Endothelial cell of umbilical vein (primary cell): ENCODE data around the gene ATRNL1. TPM values are rescaled to one million over a fixed set of nuclear protein-coding genes. Genes with fewer than 3 reads are reported as not detected.

Experiments used
- BruUV-seq: library from RNA; stranded (reverse); fragments of 400-500 nt; replicated peaks from 2 replicates; lab custom pipeline; 2021; lab: Mats Ljungman, UMichigan
- CTCF ChIA-PET: fragments of 300-600, 350-600 bp; sonication (Branson Sonifier 250); formaldehyde crosslinking; loops from one replicate; lab custom pipeline; 2021; ENCODE audit warnings: antibody characterized with exemption, inconsistent platforms; lab: Charles Lee
- POLR2A ChIA-PET: fragments of 300-600, 350-600 bp; sonication (Branson Sonifier 250); formaldehyde crosslinking; loops from one replicate; lab custom pipeline; 2021; ENCODE audit warnings: antibody characterized with exemption, inconsistent platforms; lab: Charles Lee
- DNase-seq: peaks from one replicate; pipeline ENCODE4 v3.0.0-alpha.2; 2011; ENCODE audit warnings: low read depth, low spot score
- FAIRE-seq: peaks from 2 replicates; lab custom pipeline; 2011; peaks lifted over from hg19 to GRCh38; lab: Jason Lieb, UNC
- H2AFZ ChIP-seq: 2 replicates; pipeline ENCODE4 v1.6.0; 2012; ENCODE audit warnings: low read depth, low read length, control low read depth, inconsistent platforms
- H3K27ac ChIP-seq: 2 replicates; pipeline ENCODE4 v1.5.1; 2011; ENCODE audit warnings: low read depth, mild to moderate bottlenecking, control low read depth, low read length, moderate library complexity; ENCODE audit not compliant: insufficient read depth
- H3K27me3 ChIP-seq, 2 experiments: 2 replicates each; pipeline versions ENCODE4 v1.6.0 to v1.6.1; 2011; ENCODE audit warnings: low read length in 2 of 2, mixed read lengths in 1 of 2; ENCODE audit not compliant: control insufficient read depth in 2 of 2, insufficient read depth in 2 of 2
- H3K36me3 ChIP-seq, 2 experiments: 2 replicates in 1 of 2; 3 replicates in 1 of 2; pipeline ENCODE4 v1.5.1; 2011; ENCODE audit warnings: low read length in 2 of 2, mild to moderate bottlenecking in 1 of 2, moderate library complexity in 1 of 2; ENCODE audit not compliant: control insufficient read depth in 2 of 2, insufficient read depth in 2 of 2; ENCODE audit errors: extremely low read depth in 1 of 2
- H3K4me1 ChIP-seq: 3 replicates; pipeline ENCODE4 v1.5.1; 2011; ENCODE audit warnings: mild to moderate bottlenecking, low read length; ENCODE audit not compliant: control insufficient read depth, insufficient read depth; ENCODE audit errors: extremely low read depth
- H3K4me2 ChIP-seq: 2 replicates; pipeline ENCODE4 v1.6.1; 2011; ENCODE audit warnings: low read length, control low read depth, mixed read lengths; ENCODE audit not compliant: insufficient read depth
- H3K4me3 ChIP-seq, 3 experiments: fragments of 200-600 bp in 1 of 3; sonication (generic), shearing (Covaris generic) in 1 of 3; replicated peaks in 1 of 3; 2 replicates each; pipeline ENCODE4 v1.5.1; 2011 to 2016; ENCODE audit warnings: control low read depth in 3 of 3, low read length in 3 of 3, mild to moderate bottlenecking in 2 of 3, inconsistent platforms in 1 of 3, low read depth in 1 of 3, moderate library complexity in 1 of 3; ENCODE audit not compliant: insufficient read depth in 1 of 3
- H3K79me2 ChIP-seq: 2 replicates; pipeline ENCODE4 v1.6.0; 2012; ENCODE audit warnings: low read length, inconsistent platforms; ENCODE audit not compliant: control insufficient read depth, insufficient read depth
- H3K9ac ChIP-seq: replicated peaks from 2 replicates; pipeline ENCODE3; 2011; ENCODE audit warnings: low read length, control low read depth; ENCODE audit not compliant: insufficient read depth; ENCODE audit errors: extremely low read depth
- H3K9me1 ChIP-seq: replicated peaks from 3 replicates; pipeline ENCODE4 v1.6.0; 2011; ENCODE audit warnings: mild to moderate bottlenecking, low read length; ENCODE audit not compliant: control insufficient read depth, insufficient read depth; ENCODE audit errors: extremely low read depth
- H3K9me3 ChIP-seq: replicated peaks from 2 replicates; pipeline ENCODE4 v1.5.1; 2012; ENCODE audit warnings: low read length, inconsistent platforms; ENCODE audit not compliant: control insufficient read depth, insufficient read depth
- H4K20me1 ChIP-seq: replicated peaks from 2 replicates; pipeline ENCODE3; 2011; ENCODE audit warnings: mild to moderate bottlenecking, low read length; ENCODE audit not compliant: control insufficient read depth, insufficient read depth; ENCODE audit errors: extremely low read depth
- CTCF ChIP-seq, 2 donors: IDR thresholded peaks; 1 replicate in 1 of 2; 2 replicates in 1 of 2; pipeline ENCODE4 v1.5.1; 2011; ENCODE audit warnings: low read length in 2 of 2, mild to moderate bottlenecking in 2 of 2, moderate library complexity in 2 of 2, control low read depth in 1 of 2, inconsistent platforms in 1 of 2, low read depth in 1 of 2; ENCODE audit not compliant: insufficient read depth in 1 of 2; ENCODE audit errors: extremely low read depth in 1 of 2
- EZH2 ChIP-seq: IDR thresholded peaks from 2 replicates; pipeline ENCODE4 v1.6.1; 2012; ENCODE audit warnings: borderline replicate concordance, low read depth, mild to moderate bottlenecking, moderate library complexity, low read length, inconsistent platforms; ENCODE audit not compliant: severe bottlenecking
- FOS ChIP-seq: IDR thresholded peaks from 2 replicates; pipeline ENCODE4 v1.6.1; 2011; ENCODE audit warnings: mild to moderate bottlenecking, low read length, moderate library complexity, borderline replicate concordance; ENCODE audit not compliant: insufficient read depth
- GATA2 ChIP-seq: IDR thresholded peaks from 2 replicates; pipeline ENCODE4 v1.7.0; 2011; ENCODE audit warnings: low read depth, mild to moderate bottlenecking, moderate library complexity, mixed read lengths, low read length; ENCODE audit not compliant: insufficient read length, insufficient read depth
- JUN ChIP-seq: IDR thresholded peaks from 2 replicates; pipeline ENCODE4 v1.6.1; 2011; ENCODE audit warnings: borderline replicate concordance, low read depth; ENCODE audit not compliant: insufficient read length, insufficient read depth
- MYC ChIP-seq: IDR thresholded peaks from one replicate; pipeline ENCODE4 v1.6.1; 2011; ENCODE audit warnings: mild to moderate bottlenecking, low read depth, low read length
- POLR2A ChIP-seq: IDR thresholded peaks from 2 replicates; pipeline ENCODE4 v1.6.1; 2012; ENCODE audit warnings: low read depth, mild to moderate bottlenecking, control low read depth, low read length
- POLR2AphosphoS5 ChIP-seq: IDR thresholded peaks from 2 replicates; pipeline ENCODE4 v1.6.1; 2012; ENCODE audit warnings: low read depth, mild to moderate bottlenecking, control low read depth, low read length, moderate library complexity; ENCODE audit not compliant: insufficient read depth
- dilution Hi-C: fragments of 300-500 bp; cut with MboI; formaldehyde crosslinking; loops from one replicate; pipeline ENCODE4 v1.15.0; 2019; ENCODE audit warnings: low sequenced_read_pairs; ENCODE audit not compliant: extremely low pct_ligation_motif_present
- intact Hi-C: fragments of 100-400 bp; cut with micrococcal nuclease; formaldehyde crosslinking; loops from one replicate; pipeline ENCODE4 v1.10.0; 2022
- polyA plus RNA-seq, 4 experiments: library from polyadenylated mRNA; depleted of rRNA in 3 of 4; stranded (reverse) in 3 of 4; unstranded in 1 of 4; fragments of >200 nt; gene quantifications; 2 replicates each; pipeline versions ENCODE4 v1.2.1 to v1.2.3, GENCODE V29; 2011 to 2012; ENCODE audit warnings: missing spikeins in 1 of 4
- total RNA-seq: library from RNA; stranded (reverse); gene quantifications from 2 replicates; pipeline ENCODE4 v1.2.3, GENCODE V29; 2021
- TF ChIP-seq, protein P1 (sequence below): IDR thresholded peaks from 2 replicates; pipeline ENCODE4 v1.6.1; 2011; ENCODE audit not compliant: insufficient read depth, insufficient read length

ATRNL1 gene
- total and polyA plus RNA-seq, 2 donors (not counting 3 experiments of a cell fraction or from before 2014, with no cell fraction given): not detected

GRCh38 chr10:115091161-115091560 lies 2.0 kb upstream of the ATRNL1 start:
- CTCF ChIA-PET: no interaction called here
- no peaks in the 10 kb centered on the region for H3K36me3 ChIP-seq

More at GRCh38 chr10:115091161-115091560, 2.0 kb upstream of the ATRNL1 start:
- Histone ChIP-seq H3K9ac (no peak overlapping the region), H2AFZ (no peak overlapping the region), H4K20me1 (no peaks in the 10 kb centered on the region), H3K4me1 (peaks cover 4% of the 10 kb centered on the region), H3K27ac (no peak overlapping the region), H3K9me1 (no peaks in the 10 kb centered on the region), H3K4me2 (no peak overlapping the region), H3K4me3 (no peak overlapping the region), H3K27me3 (peaks cover 30 to 55% of the 10 kb centered on the region in 2 experiments), H3K9me3 (no peaks in the 10 kb centered on the region), H3K79me2 (no peaks in the 10 kb centered on the region)
- DNase-seq (no peak), FAIRE-seq (no peak)
- TF ChIP-seq POLR2A (no peak), JUN (no peak), GATA2 (no peak), EZH2 (no peak), CTCF (IDR thresholded peaks at IDR 0.05; ENCODE audit: extremely low read depth in 1 of 2, insufficient read depth in 1 of 2, low read depth in 1 of 2, low read length in 2 of 2) (no peak), POLR2AphosphoS5 (no peak), MYC (no peak), FOS (no peak)
- TF ChIP-seq, protein P1, sequence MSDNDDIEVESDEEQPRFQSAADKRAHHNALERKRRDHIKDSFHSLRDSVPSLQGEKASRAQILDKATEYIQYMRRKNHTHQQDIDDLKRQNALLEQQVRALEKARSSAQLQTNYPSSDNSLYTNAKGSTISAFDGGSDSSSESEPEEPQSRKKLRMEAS: no peak
- POLR2A ChIA-PET: no interaction called here
- BruUV-seq: no TSS peak
- intact Hi-C loops: loop anchor here (10.0 kb wide), 1 partner anchor 106 kb away; no protein-coding TSS in a partner anchor
- dilution Hi-C loops: no loop called here
